Right atrium auricular region (tissue), 2 donors: ENCODE data around the gene AGPAT3. TPM values are rescaled to one million over a fixed set of nuclear protein-coding genes. Genes with fewer than 3 reads are reported as not detected.

ENCODE experiments used
- DNase-seq: peaks from one replicate; pipeline ENCODE4 v3.0.0-alpha.2; 2019; ENCODE audit warnings: low spot score
- H3K27ac ChIP-seq, 2 donors: fragments of 200-600 bp; sonication (generic); 1 replicate in 1 of 2; 2 replicates in 1 of 2; pipeline ENCODE4 v1.5.1; 2016 to 2019
- H3K27me3 ChIP-seq, 2 donors: fragments of 200-600 bp; sonication (generic); one replicate each; pipeline versions ENCODE4 v1.5.1 to v1.6.0; 2017 to 2019
- H3K36me3 ChIP-seq: fragments of 200-600 bp; sonication (generic); one replicate; pipeline ENCODE4 v1.5.1; 2016
- H3K4me1 ChIP-seq, 2 donors: fragments of 200-600 bp; sonication (generic); one replicate each; pipeline versions ENCODE4 v1.5.1 to v1.6.0; 2017 to 2019
- H3K4me3 ChIP-seq, 2 donors: fragments of 200-600 bp; sonication (generic); 1 replicate in 1 of 2; 2 replicates in 1 of 2; pipeline ENCODE4 v1.5.1; 2017 to 2019; ENCODE audit warnings: mild to moderate bottlenecking in 1 of 2, moderate library complexity in 1 of 2
- H3K9me3 ChIP-seq, 2 donors: fragments of 200-600 bp; sonication (generic); one replicate each; pipeline ENCODE4 v1.5.1; 2019
- total RNA-seq, 2 donors: library from RNA; depleted of rRNA; stranded (reverse); fragments of >200 nt; gene quantifications; one replicate each; pipeline ENCODE4 v1.1.0, GENCODE V29; 2016
- TF ChIP-seq, protein P1 (sequence below), 2 donors: fragments of 200-600 bp; sonication (generic); IDR thresholded peaks; one replicate each; pipeline ENCODE4 v1.5.1; 2019; ENCODE audit warnings: antibody characterized with exemption in 2 of 2

AGPAT3 gene
- total RNA-seq, 2 donors from 2014 or later, result 41.3 to 42.5 TPM

DNA sequence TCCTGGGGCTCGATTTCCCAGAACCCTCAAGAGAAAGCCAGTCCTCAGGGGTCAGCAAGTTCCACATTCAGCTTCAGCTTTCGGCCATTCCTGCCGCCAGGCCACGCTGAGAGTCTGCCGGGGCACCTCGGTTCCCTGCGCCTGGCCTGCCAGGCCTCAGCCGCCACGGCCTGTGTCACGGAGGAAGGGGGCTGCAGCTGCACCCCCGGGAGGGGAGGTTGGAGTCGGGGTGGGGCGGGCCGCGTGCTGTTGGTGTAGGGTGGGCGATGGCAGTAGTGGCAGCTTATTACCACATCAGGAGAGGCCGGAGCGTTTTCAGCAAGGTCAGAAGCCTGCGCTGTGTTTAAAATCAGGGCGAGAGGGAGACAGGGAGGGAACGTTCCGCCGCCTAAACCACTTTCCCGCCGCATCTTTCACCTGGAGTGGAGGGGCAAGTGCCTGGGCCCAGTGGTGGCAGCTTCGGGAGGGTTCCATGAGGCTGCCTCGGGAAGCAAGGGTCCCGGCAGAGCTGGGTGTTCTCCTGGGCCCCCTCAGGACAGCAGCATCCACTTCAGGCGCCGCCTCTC lies 78.6 kb downstream of the AGPAT3 start:
- peaks cover 0 to 27% of the 10 kb centered on the region in 2 donors for H3K4me1 ChIP-seq
- H3K27ac ChIP-seq, result peak overlapping the region in 1 of 2 donors; percentile 57
- TF ChIP-seq, protein P1, sequence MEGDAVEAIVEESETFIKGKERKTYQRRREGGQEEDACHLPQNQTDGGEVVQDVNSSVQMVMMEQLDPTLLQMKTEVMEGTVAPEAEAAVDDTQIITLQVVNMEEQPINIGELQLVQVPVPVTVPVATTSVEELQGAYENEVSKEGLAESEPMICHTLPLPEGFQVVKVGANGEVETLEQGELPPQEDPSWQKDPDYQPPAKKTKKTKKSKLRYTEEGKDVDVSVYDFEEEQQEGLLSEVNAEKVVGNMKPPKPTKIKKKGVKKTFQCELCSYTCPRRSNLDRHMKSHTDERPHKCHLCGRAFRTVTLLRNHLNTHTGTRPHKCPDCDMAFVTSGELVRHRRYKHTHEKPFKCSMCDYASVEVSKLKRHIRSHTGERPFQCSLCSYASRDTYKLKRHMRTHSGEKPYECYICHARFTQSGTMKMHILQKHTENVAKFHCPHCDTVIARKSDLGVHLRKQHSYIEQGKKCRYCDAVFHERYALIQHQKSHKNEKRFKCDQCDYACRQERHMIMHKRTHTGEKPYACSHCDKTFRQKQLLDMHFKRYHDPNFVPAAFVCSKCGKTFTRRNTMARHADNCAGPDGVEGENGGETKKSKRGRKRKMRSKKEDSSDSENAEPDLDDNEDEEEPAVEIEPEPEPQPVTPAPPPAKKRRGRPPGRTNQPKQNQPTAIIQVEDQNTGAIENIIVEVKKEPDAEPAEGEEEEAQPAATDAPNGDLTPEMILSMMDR (IDR thresholded peaks at IDR 0.05), result no peak
- peaks cover 5% of the 10 kb centered on the region for H3K36me3 ChIP-seq
- no peak for DNase-seq
- no peaks in the 10 kb centered on the region for H3K27me3 ChIP-seq
- no peaks in the 10 kb centered on the region for H3K9me3 ChIP-seq
- no peak overlapping the region for H3K4me3 ChIP-seq

GRCh38 chr21:43944078-43944633 lies 79.1 kb downstream of the AGPAT3 start:
- TF ChIP-seq, protein P1 (IDR thresholded peaks at IDR 0.05), result no peak
- no peak for DNase-seq
- peaks cover 0 to 5% of the 10 kb centered on the region in 2 donors for H3K9me3 ChIP-seq
- H3K27me3 ChIP-seq, result no peaks in the 10 kb centered on the region
- peak overlapping the region in 1 of 2 donors; percentile 57 for H3K27ac ChIP-seq
- peaks cover 0 to 21% of the 10 kb centered on the region in 2 donors for H3K4me1 ChIP-seq
- H3K36me3 ChIP-seq, result peaks cover 5% of the 10 kb centered on the region
- no peak overlapping the region for H3K4me3 ChIP-seq

DNA sequence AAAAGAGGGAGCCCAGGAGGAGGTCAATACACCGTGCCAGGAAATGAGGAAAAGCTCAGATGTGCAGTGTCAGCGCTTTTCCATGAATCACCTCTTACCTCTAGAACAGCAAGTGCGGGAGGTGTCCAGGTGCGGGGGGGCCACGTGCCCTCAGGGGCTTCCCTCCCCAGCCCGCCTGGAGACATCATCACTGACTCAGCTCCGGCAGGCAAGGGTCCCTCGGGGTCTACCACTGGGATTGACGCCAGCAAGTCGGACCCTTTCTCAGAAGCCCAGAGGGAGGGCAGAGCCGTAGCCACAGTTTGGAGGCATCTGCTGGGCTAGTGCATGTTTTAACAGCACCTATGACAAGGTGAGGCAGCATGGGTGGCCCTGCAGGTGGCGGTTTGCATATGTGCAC lies 79.7 kb downstream of the AGPAT3 start:
- Histone ChIP-seq H3K27me3 (no peaks in the 10 kb centered on the region), H3K4me3 (no peak overlapping the region), H3K36me3 (peaks cover 5% of the 10 kb centered on the region), H3K27ac (no peak overlapping the region), H3K4me1 (peaks cover 0 to 17% of the 10 kb centered on the region in 2 donors), H3K9me3 (peaks cover 0 to 10% of the 10 kb centered on the region in 2 donors)
- no peak for DNase-seq
- TF ChIP-seq, protein P1 (IDR thresholded peaks at IDR 0.05), result no peak

DNA sequence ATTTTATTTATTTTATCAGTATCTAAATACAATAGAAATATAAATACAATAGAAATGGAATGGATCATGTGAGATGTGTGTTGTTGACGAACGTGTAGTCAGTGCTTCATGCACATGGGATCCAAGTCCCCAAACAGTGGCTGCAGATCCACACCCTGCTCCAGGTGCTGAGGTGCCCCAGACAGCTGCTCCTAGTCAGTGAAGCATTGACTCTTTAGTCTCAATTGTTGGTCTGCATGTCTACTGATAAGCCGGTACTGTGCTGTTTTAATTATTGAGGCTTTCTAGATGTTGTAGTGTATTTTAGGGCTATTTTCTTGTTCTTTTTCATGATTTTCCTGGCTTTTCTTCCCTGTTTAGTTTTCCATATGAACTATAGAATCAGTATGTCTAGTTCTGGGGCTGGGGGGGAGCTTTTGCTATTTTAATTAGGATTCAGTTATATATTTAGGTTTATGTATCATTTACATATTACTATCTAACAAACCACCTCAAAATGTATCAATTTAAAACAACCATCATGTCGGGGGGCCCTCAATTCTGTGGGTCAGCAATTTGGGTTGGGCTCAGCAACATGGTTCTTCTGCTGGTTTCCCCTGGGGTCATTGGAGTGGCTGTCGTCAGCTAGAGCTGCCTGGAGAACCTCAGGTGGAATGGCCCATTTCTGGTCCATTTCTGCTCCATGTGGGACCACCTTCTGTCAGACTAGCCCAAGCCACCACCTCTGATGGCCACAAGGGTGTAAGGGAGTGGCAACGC lies 83.9 kb downstream of the AGPAT3 start:
- H3K27me3 ChIP-seq, result no peaks in the 10 kb centered on the region
- peaks cover 5% of the 10 kb centered on the region for H3K36me3 ChIP-seq
- TF ChIP-seq, protein P1 (IDR thresholded peaks at IDR 0.05), result no peak
- no peak overlapping the region for H3K4me3 ChIP-seq
- no peak overlapping the region for H3K27ac ChIP-seq
- no peak for DNase-seq
- peaks cover 0 to 10% of the 10 kb centered on the region in 2 donors for H3K9me3 ChIP-seq
- peaks cover 0 to 26% of the 10 kb centered on the region in 2 donors for H3K4me1 ChIP-seq

DNA sequence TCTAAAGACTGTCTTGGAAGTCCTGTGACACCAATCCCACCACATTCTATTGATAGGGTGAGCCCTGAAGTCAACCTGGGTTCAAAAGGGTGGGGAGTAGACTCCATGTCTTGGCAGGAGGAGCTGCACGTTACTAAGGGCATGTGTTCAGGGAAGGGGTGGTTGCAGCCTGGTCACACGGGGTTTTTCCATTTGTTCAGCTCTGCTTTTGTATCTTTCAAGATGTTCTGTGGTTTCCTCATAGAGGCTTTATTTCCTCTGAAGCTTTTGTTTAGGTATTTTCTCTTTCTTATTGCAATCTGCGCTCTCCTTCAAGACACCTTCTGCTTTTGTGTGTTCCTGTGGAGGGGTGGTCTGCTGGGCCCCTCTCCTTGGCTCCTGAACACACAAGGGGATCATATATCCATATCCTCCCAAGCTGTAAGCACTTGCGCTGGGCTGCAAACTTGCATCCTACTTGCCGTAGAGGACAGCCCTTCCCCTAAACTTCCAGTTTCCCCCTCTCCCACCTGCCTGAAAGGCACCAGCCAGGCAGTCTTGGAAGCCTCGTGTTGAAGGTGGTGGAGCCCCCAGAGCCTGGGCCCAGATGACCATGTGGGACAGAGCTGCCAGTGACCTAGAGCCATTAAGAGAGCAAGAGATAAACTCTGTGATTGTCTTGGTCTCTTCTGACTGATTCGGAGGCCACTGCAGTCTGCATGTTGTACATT lies 84.6 kb downstream of the AGPAT3 start:
- no peak overlapping the region for H3K27ac ChIP-seq
- H3K27me3 ChIP-seq, result no peaks in the 10 kb centered on the region
- H3K36me3 ChIP-seq, result peaks cover 5% of the 10 kb centered on the region
- no peak for DNase-seq
- peaks cover 0 to 25% of the 10 kb centered on the region in 2 donors for H3K4me1 ChIP-seq
- H3K9me3 ChIP-seq, result peaks cover 0 to 10% of the 10 kb centered on the region in 2 donors
- TF ChIP-seq, protein P1 (IDR thresholded peaks at IDR 0.05), result no peak
- no peak overlapping the region for H3K4me3 ChIP-seq
